PC-3 (cell line): ENCODE results near the gene TCP1. TPM values are rescaled to one million over a fixed set of nuclear protein-coding genes. Genes with fewer than 3 reads are reported as not detected.

Experiments used
- ATAC-seq: fragments of 200-7000 bp; cut with Tn5 transposase; 2 replicates; pipeline ENCODE4 v1.9.1; 2020; ENCODE audit warnings: mild to moderate bottlenecking, moderate library complexity
- BruUV-seq: library from RNA; stranded (reverse); fragments of 400-500 nt; replicated peaks from 2 replicates; lab custom pipeline; 2021; lab: Mats Ljungman, UMichigan
- CTCF ChIA-PET: fragments of 300-600 bp; sonication (Branson Sonifier 250); formaldehyde crosslinking; loops from one replicate; lab custom pipeline; 2022; ENCODE audit warnings: antibody characterized with exemption; lab: Charles Lee
- POLR2A ChIA-PET: fragments of 300-600 bp; sonication (Branson Sonifier 250); formaldehyde crosslinking; loops from one replicate; lab custom pipeline; 2022; ENCODE audit warnings: antibody characterized with exemption; ENCODE audit not compliant: unreplicated experiment; lab: Charles Lee
- DNase-seq: peaks from one replicate; pipeline ENCODE4 v3.0.0-alpha.2; 2015
- H2AFZ ChIP-seq: fragments of 300-600 bp; sonication (generic); 2 replicates; pipeline ENCODE4 v1.6.0; 2016; ENCODE audit warnings: antibody characterized with exemption, low read length
- H3F3A ChIP-seq: fragments of 300-600 bp; sonication (generic); one replicate; pipeline ENCODE4 v1.6.0; 2017; ENCODE audit warnings: antibody characterized with exemption, low read length, control low read depth, mild to moderate bottlenecking; ENCODE audit not compliant: unreplicated experiment
- H3K27ac ChIP-seq: fragments of 300-600 bp; sonication (generic); 2 replicates; pipeline ENCODE4 v1.5.1; 2016; ENCODE audit warnings: mild to moderate bottlenecking, low read length
- H3K27me3 ChIP-seq: fragments of 300-600 bp; sonication (generic); 2 replicates; pipeline ENCODE4 v1.6.1; 2016; ENCODE audit warnings: low read length, mixed read lengths
- H3K36me3 ChIP-seq: fragments of 300-600 bp; sonication (generic); 2 replicates; pipeline ENCODE4 v1.6.1; 2016; ENCODE audit warnings: low read depth, mixed run types, low read length, mixed read lengths
- H3K4me1 ChIP-seq: fragments of 300-600 bp; sonication (generic); 2 replicates; pipeline ENCODE4 v1.5.1; 2016; ENCODE audit warnings: low read length; ENCODE audit not compliant: insufficient read depth
- H3K4me2 ChIP-seq: fragments of 300-600 bp; sonication (generic); 2 replicates; pipeline ENCODE4 v1.6.0; 2016; ENCODE audit warnings: low read length
- H3K4me3 ChIP-seq: fragments of 300-600 bp; sonication (generic); 2 replicates; pipeline ENCODE4 v1.5.1; 2016; ENCODE audit warnings: mild to moderate bottlenecking, low read length, mixed read lengths
- H3K79me2 ChIP-seq: fragments of 300-600 bp; sonication (generic); 2 replicates; pipeline ENCODE4 v1.6.1; 2017; ENCODE audit warnings: low read length, mixed read lengths
- H3K9ac ChIP-seq: fragments of 300-600 bp; sonication (generic); 2 replicates; pipeline ENCODE4 v1.6.0; 2016; ENCODE audit warnings: mild to moderate bottlenecking, low read length
- H3K9me2 ChIP-seq: fragments of 300-600 bp; sonication (generic); replicated peaks from 2 replicates; pipeline ENCODE4 v1.6.1; 2016; ENCODE audit warnings: mixed run types, low read length, mixed read lengths
- H3K9me3 ChIP-seq: fragments of 300-600 bp; sonication (generic); 2 replicates; pipeline ENCODE4 v1.6.1; 2016; ENCODE audit warnings: low read length, mixed read lengths
- H4K20me1 ChIP-seq: fragments of 300-600 bp; sonication (generic); 2 replicates; pipeline ENCODE4 v1.6.1; 2016; ENCODE audit warnings: low read length, mixed read lengths
- EZH2 ChIP-seq: fragments of 300-600 bp; sonication (generic); IDR thresholded peaks from one replicate; pipeline ENCODE4 v1.6.1; 2017; ENCODE audit warnings: antibody characterized with exemption, mild to moderate bottlenecking, low read length; ENCODE audit not compliant: unreplicated experiment
- EZH2phosphoT487 ChIP-seq: fragments of 300-600 bp; sonication (generic); IDR thresholded peaks from 2 replicates; pipeline ENCODE4 v1.6.1; 2018; ENCODE audit warnings: mild to moderate bottlenecking, antibody characterized with exemption, low read length, borderline replicate concordance
- intact Hi-C: fragments of 100-400 bp; cut with micrococcal nuclease; formaldehyde crosslinking; loops from 2 replicates; pipeline ENCODE4 v1.9.0; 2023
- total RNA-seq: library from RNA; depleted of rRNA; stranded (reverse); fragments of >200 nt; gene quantifications from 2 replicates; pipeline ENCODE4 v1.2.3, GENCODE V29; 2014
- TF ChIP-seq, protein P1 (sequence below): fragments of 300-600 bp; sonication (generic); conservative IDR thresholded peaks from 2 replicates; pipeline ENCODE4 v1.5.1; 2017; ENCODE audit warnings: antibody characterized with exemption, low read depth, mild to moderate bottlenecking, low read length

The TCP1 gene
- total RNA-seq, 1 experiment from 2014 or later = 280 TPM

DNA sequence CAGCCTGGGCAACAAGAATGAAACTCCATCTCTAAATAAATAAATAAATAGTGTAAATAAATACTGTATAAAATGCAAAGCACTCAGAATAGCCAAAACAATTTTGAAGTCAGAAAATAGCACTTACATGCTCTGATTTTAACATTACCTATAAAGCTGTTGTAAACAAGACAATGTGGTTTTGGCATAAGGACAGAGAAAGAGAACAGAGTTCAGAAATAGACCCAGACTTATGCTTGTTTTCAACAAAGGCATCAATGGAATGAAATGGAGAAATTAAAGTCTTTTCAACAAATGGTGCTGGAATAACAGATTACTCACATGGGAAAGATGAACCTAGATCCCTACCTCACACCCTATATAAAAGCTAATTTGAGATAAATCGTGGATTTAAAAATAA, 17.2 kb downstream of the TCP1 start:
- ChIA-PET CTCF (no interaction called here), POLR2A (no interaction called here)
- DNase-seq (no peak), ATAC-seq (no peak)
- intact Hi-C loops = no loop called here
- TF ChIP-seq EZH2phosphoT487 = no peak
- TF ChIP-seq, protein P1, sequence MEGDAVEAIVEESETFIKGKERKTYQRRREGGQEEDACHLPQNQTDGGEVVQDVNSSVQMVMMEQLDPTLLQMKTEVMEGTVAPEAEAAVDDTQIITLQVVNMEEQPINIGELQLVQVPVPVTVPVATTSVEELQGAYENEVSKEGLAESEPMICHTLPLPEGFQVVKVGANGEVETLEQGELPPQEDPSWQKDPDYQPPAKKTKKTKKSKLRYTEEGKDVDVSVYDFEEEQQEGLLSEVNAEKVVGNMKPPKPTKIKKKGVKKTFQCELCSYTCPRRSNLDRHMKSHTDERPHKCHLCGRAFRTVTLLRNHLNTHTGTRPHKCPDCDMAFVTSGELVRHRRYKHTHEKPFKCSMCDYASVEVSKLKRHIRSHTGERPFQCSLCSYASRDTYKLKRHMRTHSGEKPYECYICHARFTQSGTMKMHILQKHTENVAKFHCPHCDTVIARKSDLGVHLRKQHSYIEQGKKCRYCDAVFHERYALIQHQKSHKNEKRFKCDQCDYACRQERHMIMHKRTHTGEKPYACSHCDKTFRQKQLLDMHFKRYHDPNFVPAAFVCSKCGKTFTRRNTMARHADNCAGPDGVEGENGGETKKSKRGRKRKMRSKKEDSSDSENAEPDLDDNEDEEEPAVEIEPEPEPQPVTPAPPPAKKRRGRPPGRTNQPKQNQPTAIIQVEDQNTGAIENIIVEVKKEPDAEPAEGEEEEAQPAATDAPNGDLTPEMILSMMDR = no peak
- no peak for TF ChIP-seq EZH2
- no peaks in the 10 kb centered on the region for H3K79me2 ChIP-seq
- H3K27ac ChIP-seq = no peak overlapping the region
- H3F3A ChIP-seq = no peaks in the 10 kb centered on the region
- H3K9me2 ChIP-seq = no peaks in the 10 kb centered on the region
- no peak overlapping the region for H3K9ac ChIP-seq
- H3K27me3 ChIP-seq = no peaks in the 10 kb centered on the region
- no peaks in the 10 kb centered on the region for H4K20me1 ChIP-seq
- no TSS peak for BruUV-seq
- no peaks in the 10 kb centered on the region for H3K4me1 ChIP-seq
- no peak overlapping the region for H3K4me2 ChIP-seq
- H3K9me3 ChIP-seq = no peaks in the 10 kb centered on the region
- H3K4me3 ChIP-seq = no peak overlapping the region
- no peak overlapping the region for H2AFZ ChIP-seq
- H3K36me3 ChIP-seq = peaks cover 4% of the 10 kb centered on the region; the same call in 1 of the 2 replicates

DNA sequence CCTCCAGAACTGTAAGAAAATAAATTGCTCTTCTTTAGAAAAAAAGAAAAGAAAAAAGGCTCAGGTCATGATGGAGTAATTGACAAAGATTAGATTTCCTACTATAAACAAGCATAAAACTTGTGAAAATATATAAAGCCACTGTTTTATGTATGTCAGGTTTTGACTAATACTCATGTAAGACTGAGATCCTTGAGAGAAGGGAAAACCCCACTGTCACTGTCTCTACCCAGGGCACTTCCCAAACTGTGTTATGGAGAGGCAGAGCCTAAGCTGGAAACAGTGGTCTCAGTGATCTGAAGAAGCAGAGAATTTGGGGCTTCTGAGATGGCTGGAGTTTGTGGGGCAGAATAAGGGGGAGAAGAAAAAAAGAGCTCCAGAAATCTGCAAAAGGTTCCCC, 19.9 kb downstream of the TCP1 start:
- intact Hi-C loops = no loop called here
- no peak for ATAC-seq
- H2AFZ ChIP-seq = no peak overlapping the region

GRCh38 chr6:159766906-159767305, 22.5 kb downstream of the TCP1 start:
- no peaks in the 10 kb centered on the region for H3K27me3 ChIP-seq
- H3K4me1 ChIP-seq = no peaks in the 10 kb centered on the region; the same call in 1 of the 2 replicates
- no peaks in the 10 kb centered on the region for H3K79me2 ChIP-seq
- no peak overlapping the region for H2AFZ ChIP-seq
- no peak overlapping the region for H3K4me2 ChIP-seq
- no peak overlapping the region for H3K27ac ChIP-seq
- no peaks in the 10 kb centered on the region for H4K20me1 ChIP-seq
- no peak overlapping the region for H3K4me3 ChIP-seq
- no peak for TF ChIP-seq EZH2
- TF ChIP-seq, protein P1 = no peak
- no peak for TF ChIP-seq EZH2phosphoT487
- ATAC-seq (no peak), DNase-seq (no peak)
- peaks cover 4% of the 10 kb centered on the region; the same call in 1 of the 2 replicates for H3K36me3 ChIP-seq
- intact Hi-C loops = no loop called here
- ChIA-PET CTCF (no interaction called here), POLR2A (no interaction called here)
- H3K9ac ChIP-seq = no peak overlapping the region
- H3K9me3 ChIP-seq = no peaks in the 10 kb centered on the region
- no TSS peak for BruUV-seq
- H3F3A ChIP-seq = no peaks in the 10 kb centered on the region
- no peaks in the 10 kb centered on the region for H3K9me2 ChIP-seq

More for the DNA sequence above, 19.9 kb downstream of the TCP1 start:
- Histone ChIP-seq H3K79me2 (no peaks in the 10 kb centered on the region), H4K20me1 (no peaks in the 10 kb centered on the region), H3K4me2 (no peak overlapping the region), H3K9me2 (no peaks in the 10 kb centered on the region), H3K27ac (no peak overlapping the region), H3K9ac (no peak overlapping the region), H3K4me1 (no peaks in the 10 kb centered on the region), H3K36me3 (peaks cover 4% of the 10 kb centered on the region; the same call in 1 of the 2 replicates), H3K4me3 (no peak overlapping the region), H3K27me3 (no peaks in the 10 kb centered on the region), H3K9me3 (no peaks in the 10 kb centered on the region), H3F3A (no peaks in the 10 kb centered on the region)
- no TSS peak for BruUV-seq
- ChIA-PET POLR2A (no interaction called here), CTCF (no interaction called here)
- no peak for DNase-seq
- TF ChIP-seq EZH2phosphoT487 (no peak), EZH2 (no peak)
- TF ChIP-seq, protein P1 = no peak
